HG02759 (cell line): ENCODE results near the gene RAB3B.

Experiments used
- ATAC-seq: cut with Tn5 transposase; IDR thresholded peaks from one replicate; pipeline ENCODE4 v1.9.1; 2021; ENCODE audit warnings: mild to moderate bottlenecking, moderate library complexity; ENCODE audit not compliant: unreplicated experiment

The RAB3B gene

GRCh38 chr1:51957618-51958017 lies 32.9 kb downstream of the RAB3B start:
- ATAC-seq, result no peak

GRCh38 chr1:51956528-51957509 lies 33.7 kb downstream of the RAB3B start:
- ATAC-seq, result no peak

- ATAC-seq, result peak; percentile 58
Measured at GRCh38 chr1:51955797-51956527, 34.5 kb downstream of the RAB3B start.

GRCh38 chr1:51954783-51955182 lies 35.7 kb downstream of the RAB3B start:
- ATAC-seq, result no peak

- no peak for ATAC-seq
Measured at GRCh38 chr1:51953079-51953478, 37.4 kb downstream of the RAB3B start.

GRCh38 chr1:51952638-51953037 lies 37.9 kb downstream of the RAB3B start:
- ATAC-seq, result no peak

- ATAC-seq, result no peak
Measured at GRCh38 chr1:51950701-51951100, 39.8 kb downstream of the RAB3B start.

GRCh38 chr1:51949014-51949702 lies 41.3 kb downstream of the RAB3B start:
- no peak for ATAC-seq

GRCh38 chr1:51948491-51948915 lies 42.0 kb downstream of the RAB3B start:
- no peak for ATAC-seq

GRCh38 chr1:51946300-51946699 lies 44.2 kb downstream of the RAB3B start:
- no peak for ATAC-seq

GRCh38 chr1:51945591-51945990 lies 44.9 kb downstream of the RAB3B start:
- no peak for ATAC-seq

GRCh38 chr1:51942281-51942680 lies 48.2 kb downstream of the RAB3B start:
- no peak for ATAC-seq

GRCh38 chr1:51941528-51941927 lies 49.0 kb downstream of the RAB3B start:
- no peak for ATAC-seq

- no peak for ATAC-seq
Measured at GRCh38 chr1:51937112-51937511, 53.4 kb downstream of the RAB3B start.

- no peak for ATAC-seq
Measured at GRCh38 chr1:51936531-51936930, 54.0 kb downstream of the RAB3B start.

- no peak for ATAC-seq
Measured at GRCh38 chr1:51933344-51933743, 57.2 kb downstream of the RAB3B start.

- no peak for ATAC-seq
Measured at GRCh38 chr1:51930329-51930728, 60.2 kb downstream of the RAB3B start.

- ATAC-seq, result no peak
Measured at GRCh38 chr1:51928896-51929295, 61.6 kb downstream of the RAB3B start.

- ATAC-seq, result no peak
Measured at GRCh38 chr1:51927029-51927428, 63.5 kb downstream of the RAB3B start.

- no peak for ATAC-seq
Measured at GRCh38 chr1:51926171-51926812, 64.2 kb downstream of the RAB3B start.

GRCh38 chr1:51924455-51924854 lies 66.0 kb downstream of the RAB3B start:
- ATAC-seq, result no peak
